Mesenchymal stem cell (in vitro differentiated cells and primary cell): Measurements from ENCODE around the gene INO80C.

Source experiments
- DNase-seq: peaks from one replicate; pipeline ENCODE4 v3.0.0-alpha.2; 2013
- H2AFZ ChIP-seq: one replicate; pipeline ENCODE4 v1.6.1; 2013; ENCODE audit warnings: low read depth, mild to moderate bottlenecking, control low read depth, inconsistent platforms, low read length, moderate library complexity
- H2AK5ac ChIP-seq: 2 replicates; pipeline ENCODE4 v1.6.1; 2013; ENCODE audit warnings: low read length, moderate library complexity, mild to moderate bottlenecking, inconsistent platforms; ENCODE audit not compliant: severe bottlenecking
- H2BK120ac ChIP-seq: one replicate; pipeline ENCODE4 v1.6.1; 2013; ENCODE audit warnings: low read depth, mild to moderate bottlenecking, inconsistent platforms, low read length, moderate library complexity
- H2BK12ac ChIP-seq, 2 experiments: one replicate each; pipeline ENCODE4 v1.6.1; 2013; ENCODE audit warnings: inconsistent platforms in 2 of 2, low read length in 2 of 2, mild to moderate bottlenecking in 2 of 2, moderate library complexity in 2 of 2, control low read depth in 1 of 2
- H2BK15ac ChIP-seq: one replicate; pipeline ENCODE4 v1.6.1; 2013; ENCODE audit warnings: mild to moderate bottlenecking, low read depth, inconsistent platforms; ENCODE audit not compliant: poor library complexity, severe bottlenecking
- H2BK5ac ChIP-seq: 2 replicates; pipeline ENCODE4 v1.6.1; 2013; ENCODE audit warnings: low read depth, mild to moderate bottlenecking, low read length, control low read depth, inconsistent platforms; ENCODE audit not compliant: poor library complexity, severe bottlenecking
- H3K14ac ChIP-seq, 2 experiments: one replicate each; pipeline ENCODE4 v1.6.1; 2013; ENCODE audit warnings: inconsistent platforms in 2 of 2, low read length in 2 of 2, control low read depth in 1 of 2, mild to moderate bottlenecking in 1 of 2, moderate library complexity in 1 of 2
- H3K18ac ChIP-seq, 2 experiments: one replicate each; pipeline ENCODE4 v1.6.1; 2013; ENCODE audit warnings: inconsistent platforms in 2 of 2, low read length in 2 of 2, control low read depth in 1 of 2, low read depth in 1 of 2, mild to moderate bottlenecking in 1 of 2
- H3K23ac ChIP-seq, 2 experiments: one replicate each; pipeline ENCODE4 v1.6.1; 2013; ENCODE audit warnings: inconsistent platforms in 2 of 2, low read length in 2 of 2, mild to moderate bottlenecking in 2 of 2, moderate library complexity in 2 of 2, control low read depth in 1 of 2
- H3K27ac ChIP-seq: 2 replicates; pipeline ENCODE4 v1.5.1; 2013; ENCODE audit warnings: mild to moderate bottlenecking, moderate library complexity, low read length, control low read depth, inconsistent platforms; ENCODE audit not compliant: poor library complexity, severe bottlenecking
- H3K27me3 ChIP-seq, 2 experiments: 2 replicates each; pipeline versions ENCODE4 v1.6.1 to v1.7.0; 2013; ENCODE audit warnings: low read length in 2 of 2, mild to moderate bottlenecking in 2 of 2, moderate library complexity in 2 of 2, control low read depth in 1 of 2, inconsistent platforms in 1 of 2; ENCODE audit not compliant: control insufficient read depth in 1 of 2, insufficient read depth in 1 of 2
- H3K36me3 ChIP-seq, 2 experiments: 2 replicates each; pipeline versions ENCODE4 v1.6.1 to v1.7.0; 2013; ENCODE audit warnings: low read length in 2 of 2, control low read depth in 1 of 2, inconsistent platforms in 1 of 2, low read depth in 1 of 2, mild to moderate bottlenecking in 1 of 2; ENCODE audit not compliant: insufficient read depth in 2 of 2, control insufficient read depth in 1 of 2
- H3K4ac ChIP-seq, 2 experiments: one replicate each; pipeline ENCODE4 v1.6.1; 2013; ENCODE audit warnings: inconsistent platforms in 2 of 2, low read length in 2 of 2, mild to moderate bottlenecking in 2 of 2, moderate library complexity in 2 of 2, control low read depth in 1 of 2, low read depth in 1 of 2
- H3K4me1 ChIP-seq: 2 replicates; pipeline ENCODE4 v1.6.1; 2013; ENCODE audit warnings: low read depth, low read length, control low read depth; ENCODE audit not compliant: control insufficient read depth, insufficient read depth
- H3K4me2 ChIP-seq: 2 replicates; pipeline ENCODE4 v1.6.1; 2013; ENCODE audit warnings: low read length, mild to moderate bottlenecking, inconsistent platforms; ENCODE audit not compliant: poor library complexity, severe bottlenecking
- H3K4me3 ChIP-seq, 2 experiments: 2 replicates each; pipeline versions ENCODE4 v1.5.1 to v1.7.0; 2013; ENCODE audit warnings: low read length in 2 of 2, mild to moderate bottlenecking in 2 of 2, control low read depth in 1 of 2, low read depth in 1 of 2; ENCODE audit not compliant: insufficient read depth in 1 of 2
- H3K79me1 ChIP-seq: replicated peaks from 2 replicates; pipeline ENCODE4 v1.6.1; 2013; ENCODE audit warnings: mild to moderate bottlenecking, control low read depth, low read length, inconsistent platforms; ENCODE audit not compliant: poor library complexity, severe bottlenecking
- H3K9ac ChIP-seq: 2 replicates; pipeline ENCODE4 v1.7.0; 2013; ENCODE audit warnings: mild to moderate bottlenecking, low read length, moderate library complexity
- H3K9me3 ChIP-seq: 2 replicates; pipeline ENCODE4 v1.7.0; 2013; ENCODE audit warnings: mild to moderate bottlenecking, low read length; ENCODE audit not compliant: control insufficient read depth
- H4K8ac ChIP-seq: one replicate; pipeline ENCODE4 v1.6.1; 2013; ENCODE audit warnings: inconsistent platforms, mild to moderate bottlenecking, low read length, moderate library complexity
- H4K91ac ChIP-seq: one replicate; pipeline ENCODE4 v1.6.1; 2013; ENCODE audit warnings: mild to moderate bottlenecking, low read length, inconsistent platforms
- WGBS: methylation state at CpG from one replicate; pipeline ENCODE4 v1.1.7; 2013; ENCODE audit warnings: mixed read lengths; 5-methylcytosine and 5-hydroxymethylcytosine counted together

INO80C gene

DNA sequence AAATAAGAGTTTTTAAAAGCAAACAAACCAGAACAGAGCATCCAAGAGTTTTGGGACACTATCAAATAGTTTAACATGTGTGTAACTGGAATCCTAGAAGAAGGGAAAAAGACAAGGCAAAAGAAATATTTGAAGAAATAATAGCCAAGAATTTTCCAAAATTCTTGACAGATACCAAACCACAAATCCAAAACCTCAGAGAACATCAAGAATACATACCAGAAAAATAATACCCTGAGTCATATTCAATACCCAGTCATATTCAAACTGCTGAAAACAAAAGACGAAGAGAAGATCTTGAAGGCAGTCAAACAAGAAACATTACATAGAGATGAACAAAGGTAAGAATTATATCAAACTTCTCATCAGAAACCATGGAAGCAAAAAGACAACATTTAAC is 22.9 kb downstream of the INO80C start:
- no peak overlapping the region for H3K4me2 ChIP-seq
- H4K91ac ChIP-seq, result no peak overlapping the region
- H3K4me1 ChIP-seq, result peaks cover 3% of the 10 kb centered on the region
- no peaks in the 10 kb centered on the region for H3K27me3 ChIP-seq
- H3K27ac ChIP-seq, result no peak overlapping the region
- no peaks in the 10 kb centered on the region for H3K9me3 ChIP-seq
- H3K23ac ChIP-seq, result no peak overlapping the region
- peaks cover 5 to 15% of the 10 kb centered on the region in 2 experiments for H3K36me3 ChIP-seq
- H2AFZ ChIP-seq, result no peak overlapping the region
- no peak overlapping the region for H3K9ac ChIP-seq
- H3K18ac ChIP-seq, result no peak overlapping the region
- no peak overlapping the region for H2AK5ac ChIP-seq
- no peak overlapping the region for H3K4me3 ChIP-seq
- no peak overlapping the region for H4K8ac ChIP-seq
- H2BK12ac ChIP-seq, result no peak overlapping the region
- H2BK120ac ChIP-seq, result no peak overlapping the region
- no peak overlapping the region for H2BK15ac ChIP-seq
- no peak overlapping the region for H2BK5ac ChIP-seq
- H3K14ac ChIP-seq, result no peak overlapping the region
- H3K4ac ChIP-seq, result no peak overlapping the region
- DNase-seq, result no peak
- WGBS, result 93% methylated on average over 1 of the region's 1 CpG
- peaks cover 14% of the 10 kb centered on the region for H3K79me1 ChIP-seq

DNA sequence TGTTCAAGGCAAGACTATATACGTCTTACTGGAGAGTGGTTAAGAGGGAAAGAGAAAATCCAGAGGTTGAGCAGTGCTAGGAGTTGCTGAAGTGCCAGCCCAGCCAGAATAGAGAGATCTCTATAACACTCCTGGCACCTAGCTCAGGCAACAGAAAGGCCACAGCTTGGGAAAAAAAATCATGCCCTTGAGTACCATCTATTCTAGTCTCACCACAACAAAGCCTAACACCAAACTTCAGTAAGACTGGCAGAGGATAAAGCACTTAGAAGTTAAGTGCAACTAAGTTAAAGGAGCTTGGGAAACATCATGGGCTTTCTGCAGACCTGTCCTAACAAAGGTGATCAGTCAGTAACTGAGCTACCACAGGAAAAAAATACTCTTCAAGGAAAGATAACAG is 24.2 kb downstream of the INO80C start:
- no peak overlapping the region for H3K4ac ChIP-seq
- H3K27ac ChIP-seq, result no peak overlapping the region
- no peak overlapping the region for H2BK15ac ChIP-seq
- H3K79me1 ChIP-seq, result peaks cover 16% of the 10 kb centered on the region
- H3K9me3 ChIP-seq, result no peaks in the 10 kb centered on the region
- no peak overlapping the region for H2BK120ac ChIP-seq
- no peak overlapping the region for H3K23ac ChIP-seq
- no peak for DNase-seq
- H2AK5ac ChIP-seq, result no peak overlapping the region
- no peak overlapping the region for H3K18ac ChIP-seq
- H2BK12ac ChIP-seq, result no peak overlapping the region
- WGBS, result 100% methylated on average over 1 of the region's 1 CpG
- H4K8ac ChIP-seq, result no peak overlapping the region
- H2AFZ ChIP-seq, result no peak overlapping the region
- H3K36me3 ChIP-seq, result peaks cover 5 to 18% of the 10 kb centered on the region in 2 experiments
- peaks cover 3% of the 10 kb centered on the region for H3K4me1 ChIP-seq
- H4K91ac ChIP-seq, result no peak overlapping the region
- H3K27me3 ChIP-seq, result no peaks in the 10 kb centered on the region
- no peak overlapping the region for H3K4me3 ChIP-seq
- no peak overlapping the region for H3K14ac ChIP-seq
- H3K9ac ChIP-seq, result no peak overlapping the region
- no peak overlapping the region for H2BK5ac ChIP-seq
- no peak overlapping the region for H3K4me2 ChIP-seq

DNA sequence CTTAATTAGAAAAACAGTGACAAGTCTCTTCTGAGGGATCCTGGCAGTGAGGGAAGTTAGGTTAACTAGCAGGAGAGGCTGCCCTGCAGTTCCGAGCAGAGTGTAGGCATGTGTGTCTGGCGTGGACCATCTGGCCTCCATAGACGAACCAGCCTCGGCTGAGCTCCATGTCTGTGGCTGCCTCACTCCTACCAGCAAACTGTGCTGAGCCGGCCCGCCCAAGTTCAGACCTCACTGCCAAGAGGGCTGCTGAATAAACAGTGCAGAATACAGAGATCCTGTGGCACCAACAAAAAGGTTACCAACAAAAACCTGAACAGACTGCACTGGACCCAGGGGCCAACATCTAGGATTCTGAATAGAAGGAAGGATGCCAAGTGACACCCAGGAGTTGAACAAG is 27.3 kb downstream of the INO80C start:
- H2AFZ ChIP-seq, result no peak overlapping the region
- H2BK12ac ChIP-seq, result no peak overlapping the region
- H3K14ac ChIP-seq, result no peak overlapping the region
- no peak overlapping the region for H2BK15ac ChIP-seq
- no peak overlapping the region for H3K23ac ChIP-seq
- no peaks in the 10 kb centered on the region for H3K4me1 ChIP-seq
- no peaks in the 10 kb centered on the region for H3K27me3 ChIP-seq
- H3K27ac ChIP-seq, result no peak overlapping the region
- no peak for DNase-seq
- peaks cover 18% of the 10 kb centered on the region for H3K79me1 ChIP-seq
- no peak overlapping the region for H2BK5ac ChIP-seq
- H4K91ac ChIP-seq, result no peak overlapping the region
- H2BK120ac ChIP-seq, result no peak overlapping the region
- peak overlapping the region in 1 of 2 experiments; percentile 67 for H3K18ac ChIP-seq
- peaks cover 11 to 35% of the 10 kb centered on the region in 2 experiments for H3K36me3 ChIP-seq
- H3K4me2 ChIP-seq, result no peak overlapping the region
- no peak overlapping the region for H3K4ac ChIP-seq
- 97% methylated on average over 6 of the region's 6 CpGs for WGBS
- H3K4me3 ChIP-seq, result no peak overlapping the region
- H4K8ac ChIP-seq, result peak overlapping the region; percentile 20
- no peaks in the 10 kb centered on the region for H3K9me3 ChIP-seq
- no peak overlapping the region for H3K9ac ChIP-seq
- H2AK5ac ChIP-seq, result no peak overlapping the region

DNA sequence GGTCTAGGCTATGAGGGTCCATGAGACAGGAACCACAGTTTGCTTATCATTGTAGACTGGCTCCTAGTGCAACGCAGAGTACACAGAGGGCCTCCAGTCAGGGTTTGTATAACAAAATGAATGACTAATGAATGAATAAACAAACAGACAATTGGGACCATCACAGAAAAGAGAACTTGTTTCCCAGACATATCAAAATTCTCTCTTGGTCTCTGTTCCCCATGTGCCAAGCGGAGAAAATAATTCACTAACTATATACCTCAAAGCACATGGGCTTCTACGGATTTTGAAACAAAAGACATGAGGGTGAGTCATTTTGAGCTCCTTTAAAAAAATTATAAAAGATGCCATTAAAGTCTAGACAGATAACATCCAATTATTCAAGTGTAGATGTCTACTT is 28.0 kb downstream of the INO80C start:
- Histone ChIP-seq H3K4me1 (no peaks in the 10 kb centered on the region), H3K9ac (no peak overlapping the region), H3K4me3 (no peak overlapping the region), H2BK120ac (no peak overlapping the region), H3K23ac (no peak overlapping the region), H2BK12ac (no peak overlapping the region), H3K9me3 (no peaks in the 10 kb centered on the region), H3K4me2 (no peak overlapping the region), H4K8ac (no peak overlapping the region), H2AFZ (no peak overlapping the region), H2BK15ac (no peak overlapping the region), H3K14ac (no peak overlapping the region), H3K4ac (no peak overlapping the region), H4K91ac (no peak overlapping the region), H3K27ac (no peak overlapping the region), H3K27me3 (no peaks in the 10 kb centered on the region), H3K36me3 (peaks cover 11 to 35% of the 10 kb centered on the region in 2 experiments), H3K79me1 (peaks cover 18% of the 10 kb centered on the region), H3K18ac (no peak overlapping the region), H2BK5ac (no peak overlapping the region), H2AK5ac (no peak overlapping the region)
- 38% methylated on average over 2 of the region's 3 CpGs for WGBS
- peak; percentile 48 for DNase-seq
